ENCODE data around the gene MEGF10. TPM values are rescaled to one million over a fixed set of nuclear protein-coding genes. Genes with fewer than 3 reads are reported as not detected.

MEGF10 gene
- total and polyA plus RNA-seq, 10 of the 15 experiments (the other 5 are each of a cell fraction or from before 2014, with no cell fraction given): 0.03 to 0.21 (median 0.05) TPM; not detected in 5

DNA sequence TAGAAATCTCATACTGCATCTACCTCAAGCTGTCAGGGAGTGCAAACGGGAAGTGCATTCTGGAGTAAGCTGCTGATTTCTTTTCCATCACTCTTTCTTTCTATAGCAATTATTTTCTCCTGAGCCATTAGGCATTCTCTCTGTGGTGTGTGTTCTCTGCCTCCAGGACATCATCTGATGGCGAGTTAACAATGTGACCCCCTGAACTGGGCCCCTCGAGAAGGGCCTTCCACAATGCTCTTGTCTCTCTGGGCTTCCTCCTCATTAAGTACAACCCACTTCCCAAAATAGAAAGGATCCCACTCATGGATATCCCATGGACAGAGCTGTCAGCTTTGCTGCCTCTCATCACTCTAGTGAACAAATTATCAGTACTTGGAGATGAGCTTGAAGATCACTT lies 130.2 kb downstream of the MEGF10 start:
- no peak for FAIRE-seq
- BruUV-seq (replicated peaks): no TSS peak

DNA sequence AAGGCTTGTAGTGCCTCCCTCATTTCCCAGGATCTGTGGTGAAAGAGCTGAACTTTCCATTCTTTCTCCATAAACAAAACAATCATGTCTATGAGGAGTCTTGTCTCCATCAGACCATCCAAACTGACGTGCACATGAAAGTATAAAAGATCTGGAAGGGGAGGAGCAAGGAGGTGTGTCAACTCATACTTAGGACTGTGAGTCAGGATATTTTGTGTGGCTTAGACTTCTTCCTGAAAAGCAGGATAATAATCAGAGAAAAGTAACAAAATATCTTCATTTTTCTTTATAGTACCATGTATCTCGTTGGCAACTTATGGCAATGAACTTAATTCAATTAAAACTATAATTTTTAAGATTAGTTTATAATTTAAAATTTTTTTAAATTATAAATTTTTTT lies 130.9 kb downstream of the MEGF10 start:
- no TSS peak for BruUV-seq (replicated peaks)
- TF ChIP-seq ZSCAN29 (IDR thresholded peaks at IDR 0.05): no peak
- no peak for TF ChIP-seq EP300 (IDR thresholded peaks at IDR 0.05; ENCODE audit: borderline replicate concordance in 1 of 2, control insufficient read depth in 1 of 2, low read depth in 2 of 2, low read length in 2 of 2)
- TF ChIP-seq MXI1 (IDR thresholded peaks at IDR 0.05; ENCODE audit: low read depth, low read length): no peak
- no peak for TF ChIP-seq CREM (IDR thresholded peaks at IDR 0.05; ENCODE audit: low read depth)
- TF ChIP-seq PAX5 (IDR thresholded peaks at IDR 0.05; ENCODE audit: borderline replicate concordance, low read depth, low read length): no peak
- no peak for TF ChIP-seq NR2C1 (IDR thresholded peaks at IDR 0.05)
- POLR2A ChIA-PET: no interaction called here
- no peak overlapping the region for H2AFZ ChIP-seq (ENCODE audit: control insufficient read depth, low read depth, low read length)
- H3K4me2 ChIP-seq (ENCODE audit: control insufficient read depth, insufficient read depth): no peak overlapping the region
- ATAC-seq: no peak
- intact Hi-C loops (cut with micrococcal nuclease; ENCODE audit: unreplicated experiment): no loop called here
- H3K4me3 ChIP-seq: no peak overlapping the region
- FAIRE-seq: no peak
- SMC1A ChIA-PET (ENCODE audit: uncharacterized antibody, unreplicated experiment): interaction anchor here (1.5 kb wide), 1 partner anchor 14 kb away, joined by 4 read pairs; no protein-coding TSS in a partner anchor
- H3K4me1 ChIP-seq (ENCODE audit: control insufficient read depth, insufficient read depth, low read length): 0 out of 2 replicates have a peak, but pooled peaks cover 4% of the 10 kb centered on the region
- RAD21 ChIA-PET (ENCODE audit: unreplicated experiment): no interaction called here
- H3K36me3 ChIP-seq (ENCODE audit: control insufficient read depth in 2 of 2, insufficient read depth in 2 of 2, low read length in 1 of 2): no peaks in the 10 kb centered on the region
- no peaks in the 10 kb centered on the region; a peak in 1 of 4 replicates for H3K27me3 ChIP-seq (replicated peaks in 1 of 2; ENCODE audit: control insufficient read depth in 2 of 2, insufficient read depth in 2 of 2, low read length in 1 of 2)
- no peak overlapping the region for H3K27ac ChIP-seq (ENCODE audit: control insufficient read depth, insufficient read depth)
- DNase-seq (ENCODE audit: low read depth, low spot score): no peak
- CTCF ChIA-PET: no interaction called here
- H4K20me1 ChIP-seq (ENCODE audit: control insufficient read depth, insufficient read depth): no peaks in the 10 kb centered on the region
- H3K9me3 ChIP-seq (replicated peaks; ENCODE audit: control insufficient read depth, insufficient read depth, low read length): no peaks in the 10 kb centered on the region; the same call in 2 of the 3 replicates
- in situ Hi-C loops (cut with MboI): no loop called here
- no peaks in the 10 kb centered on the region for H3K79me2 ChIP-seq (ENCODE audit: control insufficient read depth, insufficient read depth, low read length)
- 25% methylated on average over 2 of the region's 2 CpGs for WGBS (ENCODE audit: insufficient coverage, insufficient replicate concordance, low lambda C conversion rate, missing lambda C conversion rate)
- no peak overlapping the region for H3K9ac ChIP-seq (ENCODE audit: control insufficient read depth, insufficient read depth, low read length)

More for the DNA sequence above, 130.2 kb downstream of the MEGF10 start:
- ChIA-PET SMC1A (ENCODE audit: uncharacterized antibody, unreplicated experiment) (interaction anchor here (1.5 kb wide), 1 partner anchor 13 kb away, joined by 4 read pairs; no protein-coding TSS in a partner anchor), RAD21 (ENCODE audit: unreplicated experiment) (no interaction called here), CTCF (no interaction called here), POLR2A (no interaction called here)
- no peak overlapping the region for H3K4me2 ChIP-seq (ENCODE audit: control insufficient read depth, insufficient read depth)
- TF ChIP-seq EZH2 (IDR thresholded peaks at IDR 0.05; ENCODE audit: borderline replicate concordance, control insufficient read depth, low read depth, low read length): no peak
- TF ChIP-seq, protein P1, sequence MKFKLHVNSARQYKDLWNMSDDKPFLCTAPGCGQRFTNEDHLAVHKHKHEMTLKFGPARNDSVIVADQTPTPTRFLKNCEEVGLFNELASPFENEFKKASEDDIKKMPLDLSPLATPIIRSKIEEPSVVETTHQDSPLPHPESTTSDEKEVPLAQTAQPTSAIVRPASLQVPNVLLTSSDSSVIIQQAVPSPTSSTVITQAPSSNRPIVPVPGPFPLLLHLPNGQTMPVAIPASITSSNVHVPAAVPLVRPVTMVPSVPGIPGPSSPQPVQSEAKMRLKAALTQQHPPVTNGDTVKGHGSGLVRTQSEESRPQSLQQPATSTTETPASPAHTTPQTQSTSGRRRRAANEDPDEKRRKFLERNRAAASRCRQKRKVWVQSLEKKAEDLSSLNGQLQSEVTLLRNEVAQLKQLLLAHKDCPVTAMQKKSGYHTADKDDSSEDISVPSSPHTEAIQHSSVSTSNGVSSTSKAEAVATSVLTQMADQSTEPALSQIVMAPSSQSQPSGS (IDR thresholded peaks at IDR 0.05; ENCODE audit: low read length): no peak
- TF ChIP-seq BRCA1 (IDR thresholded peaks at IDR 0.05; ENCODE audit: low read depth, low read length): no peak
- TF ChIP-seq ZSCAN29 (IDR thresholded peaks at IDR 0.05): no peak
- TF ChIP-seq HDGF (IDR thresholded peaks at IDR 0.05): no peak
- no peak for TF ChIP-seq YY1 (IDR thresholded peaks at IDR 0.05; ENCODE audit: low read depth, low read length)
- no peak for TF ChIP-seq CBX3 (IDR thresholded peaks at IDR 0.05; ENCODE audit: borderline replicate concordance, low read depth)
- no peak for TF ChIP-seq POLR2AphosphoS5 (IDR thresholded peaks at IDR 0.05; ENCODE audit: low read length)
- TF ChIP-seq ZNF622 (IDR thresholded peaks at IDR 0.05): no peak
- TF ChIP-seq POLR2AphosphoS2 (IDR thresholded peaks at IDR 0.05; ENCODE audit: low read depth, low read length): no peak
- no peak for TF ChIP-seq NFXL1 (IDR thresholded peaks at IDR 0.05; ENCODE audit: borderline replicate concordance)
- TF ChIP-seq RCOR1 (conservative IDR thresholded peaks at IDR 0.05; ENCODE audit: low read depth, low read length): no peak
- no peaks in the 10 kb centered on the region for H4K20me1 ChIP-seq (ENCODE audit: control insufficient read depth, insufficient read depth)
- no peak overlapping the region for H2AFZ ChIP-seq (ENCODE audit: control insufficient read depth, low read depth, low read length)
- H3K27me3 ChIP-seq (replicated peaks in 1 of 2; ENCODE audit: control insufficient read depth in 2 of 2, insufficient read depth in 2 of 2, low read length in 1 of 2): no peaks in the 10 kb centered on the region; a peak in 1 of 4 replicates
- no peak for ATAC-seq
- H3K79me2 ChIP-seq (ENCODE audit: control insufficient read depth, insufficient read depth, low read length): no peaks in the 10 kb centered on the region
- DNase-seq (ENCODE audit: low read depth, low spot score): no peak
- no peak overlapping the region for H3K9ac ChIP-seq (ENCODE audit: control insufficient read depth, insufficient read depth, low read length)
- no peaks in the 10 kb centered on the region; the same call in 2 of the 3 replicates for H3K9me3 ChIP-seq (replicated peaks; ENCODE audit: control insufficient read depth, insufficient read depth, low read length)
- H3K4me3 ChIP-seq: no peak overlapping the region
- in situ Hi-C loops (cut with MboI) (no loop called here), intact Hi-C loops (cut with micrococcal nuclease; ENCODE audit: unreplicated experiment) (no loop called here)
- 53% methylated on average over 3 of the region's 3 CpGs for WGBS (ENCODE audit: insufficient coverage, insufficient replicate concordance, low lambda C conversion rate, missing lambda C conversion rate)
- no peak overlapping the region for H3K27ac ChIP-seq (ENCODE audit: control insufficient read depth, insufficient read depth)
- H3K4me1 ChIP-seq (ENCODE audit: control insufficient read depth, insufficient read depth, low read length): 0 out of 2 replicates have a peak, but pooled peaks cover 4% of the 10 kb centered on the region
- no peaks in the 10 kb centered on the region for H3K36me3 ChIP-seq (ENCODE audit: control insufficient read depth in 2 of 2, insufficient read depth in 2 of 2, low read length in 1 of 2)
